Duodenal mucosa (tissue), 2 donors: ENCODE results near the gene KNTC1.
"Not testable (repeated sequence)": the region's sequence is repeated elsewhere in the genome, so short reads cannot be mapped to it uniquely, and the experiment has no call there.

Source experiments
- H3K27ac ChIP-seq: one replicate; pipeline ENCODE4 v1.7.0; 2013; ENCODE audit warnings: low read depth, low read length
- H3K27me3 ChIP-seq, 2 donors: one replicate each; pipeline ENCODE4 v1.7.0; 2013; ENCODE audit warnings: low read length in 2 of 2, control low read depth in 1 of 2; ENCODE audit not compliant: insufficient read depth in 2 of 2, control insufficient read depth in 1 of 2
- H3K36me3 ChIP-seq, 2 donors: one replicate each; pipeline ENCODE4 v1.7.0; 2013; ENCODE audit warnings: low read length in 2 of 2, control low read depth in 1 of 2; ENCODE audit not compliant: insufficient read depth in 2 of 2, control insufficient read depth in 1 of 2
- H3K4me1 ChIP-seq, 2 donors: one replicate each; pipeline ENCODE4 v1.7.0; 2013; ENCODE audit warnings: low read length in 2 of 2, control low read depth in 1 of 2; ENCODE audit not compliant: insufficient read depth in 2 of 2, control insufficient read depth in 1 of 2
- H3K4me3 ChIP-seq, 2 donors: one replicate each; pipeline ENCODE4 v1.7.0; 2013; ENCODE audit warnings: low read length in 2 of 2, low read depth in 1 of 2
- H3K9ac ChIP-seq, 2 donors: one replicate each; pipeline ENCODE4 v1.7.0; 2013; ENCODE audit warnings: low read length in 2 of 2, low read depth in 1 of 2
- H3K9me3 ChIP-seq, 2 donors: one replicate each; pipeline ENCODE4 v1.7.0; 2013; ENCODE audit warnings: low read length in 2 of 2, control low read depth in 1 of 2; ENCODE audit not compliant: control insufficient read depth in 1 of 2

The KNTC1 gene

DNA sequence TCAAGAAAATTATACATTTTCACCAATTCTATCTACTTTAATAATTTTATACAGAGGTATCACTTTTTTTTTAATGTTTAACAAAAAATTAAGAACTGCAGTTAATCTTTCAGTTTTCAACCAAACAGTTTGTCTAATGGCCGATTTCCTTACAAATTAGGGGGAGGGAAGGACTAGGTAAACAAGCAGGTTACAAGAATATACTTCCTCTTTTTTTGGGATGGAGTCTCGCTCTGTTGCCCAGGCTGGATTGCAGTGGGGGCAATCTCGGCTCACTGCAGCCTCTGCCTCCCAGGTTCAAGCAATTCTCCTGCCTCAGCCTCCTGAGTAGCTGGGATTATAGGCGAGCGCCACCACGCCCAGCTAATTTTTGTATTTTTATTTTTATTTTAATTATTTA, 33.8 kb upstream of the KNTC1 start:
- H3K27me3 ChIP-seq, H3K9ac ChIP-seq, H3K9me3 ChIP-seq, H3K4me3 ChIP-seq, H3K4me1 ChIP-seq, H3K27ac ChIP-seq: not testable (repeated sequence)
- H3K36me3 ChIP-seq: peaks cover 19 to 40% of the 10 kb centered on the region in 2 donors

DNA sequence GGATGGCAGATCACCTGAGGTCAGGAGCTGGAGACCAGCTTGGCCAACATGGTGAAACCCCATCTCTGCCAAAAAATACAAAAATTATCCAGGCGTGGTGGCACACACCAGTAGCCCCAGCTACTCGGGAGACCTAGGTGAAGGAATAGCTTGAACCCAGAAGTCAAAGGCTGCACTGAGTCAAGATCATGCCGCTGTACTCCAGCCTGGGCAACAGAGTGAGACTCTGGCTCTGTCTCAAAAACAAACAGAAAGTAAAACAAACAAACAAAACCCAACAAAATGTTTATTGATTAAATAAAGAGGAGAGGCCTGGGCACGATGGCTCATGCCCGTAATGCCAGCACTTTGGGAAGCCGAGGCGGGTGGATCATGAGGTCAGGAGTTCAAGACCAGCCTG, 31.8 kb upstream of the KNTC1 start:
- Histone ChIP-seq H3K4me1 (peaks cover 7 to 10% of the 10 kb centered on the region in 2 donors), H3K4me3 (no peak overlapping the region), H3K9ac (no peak overlapping the region), H3K9me3 (no peaks in the 10 kb centered on the region), H3K36me3 (peaks cover 6 to 25% of the 10 kb centered on the region in 2 donors), H3K27me3 (no peaks in the 10 kb centered on the region), H3K27ac (no peak overlapping the region)

DNA sequence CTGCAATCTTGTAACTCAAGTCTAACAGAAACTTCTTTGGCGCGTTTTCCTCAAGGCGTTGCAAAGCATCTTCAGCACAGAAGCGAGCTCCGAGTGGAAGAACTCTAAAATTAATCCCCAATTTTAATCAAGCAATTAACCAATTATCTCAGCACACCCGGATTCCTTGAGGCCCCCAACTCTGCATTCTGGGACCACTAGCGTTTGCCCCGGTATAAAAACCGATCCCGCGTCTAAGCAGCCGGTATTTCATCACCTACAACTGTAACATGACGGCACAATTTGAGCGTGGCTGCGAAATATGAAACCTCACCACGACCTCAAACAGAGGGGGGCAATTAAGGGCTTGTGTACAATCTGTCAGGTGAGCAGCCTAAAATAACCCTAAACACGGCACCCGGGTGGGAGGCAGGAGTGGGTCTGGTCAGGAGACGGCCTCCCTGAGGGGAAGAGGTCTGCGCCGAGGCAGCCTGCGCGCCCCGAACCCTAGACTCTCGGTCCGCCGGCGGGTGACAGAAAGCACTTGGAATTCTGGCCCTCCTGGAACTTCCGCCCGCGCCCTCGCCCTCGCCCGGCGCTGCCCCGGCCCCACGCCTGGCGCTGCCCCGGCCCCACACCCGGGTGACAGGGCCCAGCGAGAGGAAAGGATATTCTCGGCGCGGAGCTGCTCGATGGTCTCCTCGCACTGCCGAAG, 26.9 kb upstream of the KNTC1 start:
- peaks cover 2 to 27% of the 10 kb centered on the region in 2 donors for H3K36me3 ChIP-seq

DNA sequence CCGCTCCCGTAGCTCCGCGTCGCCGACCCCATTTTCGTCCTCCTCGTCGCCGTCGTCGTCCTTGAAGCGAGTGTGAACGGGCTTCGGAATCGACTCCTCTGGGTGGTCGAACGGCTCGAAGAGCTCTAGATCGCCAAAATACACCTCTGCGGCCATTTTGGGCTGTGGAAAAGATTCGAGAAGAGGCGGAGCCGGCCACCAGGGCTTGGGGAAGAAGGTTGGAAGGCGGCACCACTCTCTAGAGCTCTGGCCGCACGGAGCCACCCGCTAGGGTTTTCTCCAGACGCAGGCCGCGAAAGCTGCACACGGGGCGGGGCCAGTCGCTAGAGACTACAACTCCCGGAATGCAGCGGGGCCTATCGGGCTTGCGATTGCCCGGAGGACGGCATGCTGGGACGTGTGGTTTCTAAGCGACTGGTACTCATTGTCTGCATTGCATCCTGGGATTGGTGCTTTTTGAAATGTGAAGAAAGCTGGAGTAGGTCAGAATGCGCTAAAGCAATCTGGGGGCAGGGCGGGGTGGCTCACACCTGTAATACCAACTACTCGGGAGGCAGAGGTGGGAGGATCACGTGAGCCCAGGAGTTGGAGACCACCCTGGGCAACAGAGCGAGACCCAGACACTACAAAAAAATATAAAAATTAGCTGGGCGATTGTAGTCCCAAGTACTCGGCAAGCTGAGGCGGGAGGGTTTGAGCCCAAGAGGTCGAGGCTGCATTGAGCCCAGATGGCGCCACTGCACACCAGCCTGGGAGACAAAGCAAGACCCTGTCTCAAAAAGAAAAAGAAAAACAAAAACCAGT, 26.2 kb upstream of the KNTC1 start, which contains the start of gene ZCCHC8:
TSS of gene ZCCHC8 (minus strand) at position 248 of the 804 bp plus-strand sequence. CDS start at position 156, 92 bp downstream.
- Histone ChIP-seq H3K9ac (peak within 1 kb of the TSS; percentile 93 to 96), H3K27ac (peak within 1 kb of the TSS; percentile 95), H3K4me3 (peak within 1 kb of the TSS; percentile 86 to 97), H3K36me3 (peaks cover 8 to 33% of the 10 kb centered on the region in 2 donors), H3K27me3 (no peaks in the 10 kb centered on the region), H3K9me3 (no peaks in the 10 kb centered on the region), H3K4me1 (peaks cover 10 to 14% of the 10 kb centered on the region in 2 donors)

More for the DNA sequence above, 26.9 kb upstream of the KNTC1 start:
- peak overlapping the region; percentile 86 to 97 for H3K4me3 ChIP-seq
- no peaks in the 10 kb centered on the region for H3K27me3 ChIP-seq
- H3K4me1 ChIP-seq: peaks cover 10 to 14% of the 10 kb centered on the region in 2 donors
- H3K9ac ChIP-seq: peak overlapping the region; percentile 93 to 96
- H3K27ac ChIP-seq: peak overlapping the region; percentile 95
- no peaks in the 10 kb centered on the region for H3K9me3 ChIP-seq

DNA sequence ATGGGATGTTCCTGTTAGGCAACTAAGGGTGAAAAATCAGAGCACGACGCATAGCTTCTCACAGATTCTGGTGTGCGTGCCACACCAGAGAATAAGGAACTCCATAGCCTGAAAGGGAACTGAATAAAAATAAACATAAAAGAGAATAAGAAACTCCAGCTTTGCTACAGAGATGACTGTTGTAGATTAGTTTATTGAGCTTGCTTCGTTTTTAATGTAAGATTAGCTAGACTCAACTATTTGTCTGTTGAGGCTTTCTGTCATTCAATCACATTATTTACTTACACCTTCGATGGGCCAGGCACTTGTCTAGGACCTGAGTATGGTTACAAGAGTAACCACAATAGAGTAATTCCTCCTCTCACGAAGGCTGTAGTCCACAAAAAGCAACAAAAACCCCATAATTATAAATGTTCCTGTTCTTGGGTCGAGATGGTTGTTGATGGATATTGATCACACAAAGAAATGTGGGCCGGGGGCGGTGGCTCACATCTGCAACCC, 25.5 kb upstream of the KNTC1 start:
- Histone ChIP-seq H3K9ac (peak overlapping the region; percentile 22 to 96), H3K27me3 (no peaks in the 10 kb centered on the region), H3K36me3 (peaks cover 13 to 39% of the 10 kb centered on the region in 2 donors), H3K4me3 (peak overlapping the region; percentile 86 to 97), H3K27ac (no peak overlapping the region), H3K9me3 (no peaks in the 10 kb centered on the region), H3K4me1 (peaks cover 10 to 14% of the 10 kb centered on the region in 2 donors)

DNA sequence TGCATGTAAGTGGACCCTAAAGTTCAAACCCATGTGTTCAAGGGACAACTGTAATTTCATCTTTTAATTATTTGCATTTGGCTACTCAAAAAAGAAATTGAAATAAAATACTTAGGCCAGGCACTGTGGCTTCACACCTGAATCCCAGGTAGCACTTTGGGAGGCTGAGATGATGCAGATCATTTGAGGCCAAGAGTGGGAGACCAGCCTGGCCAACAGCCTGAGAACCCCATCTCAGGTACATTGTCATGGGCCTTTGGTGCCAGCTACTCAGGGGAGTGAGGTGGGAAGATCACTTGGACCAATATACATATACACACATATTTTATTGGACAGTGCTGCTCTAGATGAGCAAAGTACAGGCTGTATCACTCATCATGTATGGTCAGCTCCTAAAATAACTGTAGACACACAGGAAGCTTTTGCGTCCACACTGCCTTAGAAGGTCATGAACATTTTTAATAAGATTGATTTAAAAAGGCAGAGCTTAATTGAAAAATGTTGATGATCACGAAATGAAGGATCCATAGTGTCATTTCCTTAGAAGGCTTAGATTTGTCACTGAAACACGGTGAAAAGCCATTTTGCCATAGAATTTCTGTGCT, 23.8 kb upstream of the KNTC1 start:
- Histone ChIP-seq H3K4me3 (no peak overlapping the region), H3K9me3 (no peaks in the 10 kb centered on the region), H3K36me3 (peaks cover 22 to 53% of the 10 kb centered on the region in 2 donors), H3K27me3 (no peaks in the 10 kb centered on the region), H3K4me1 (peaks cover 10 to 14% of the 10 kb centered on the region in 2 donors), H3K27ac (no peak overlapping the region), H3K9ac (no peak overlapping the region)

DNA sequence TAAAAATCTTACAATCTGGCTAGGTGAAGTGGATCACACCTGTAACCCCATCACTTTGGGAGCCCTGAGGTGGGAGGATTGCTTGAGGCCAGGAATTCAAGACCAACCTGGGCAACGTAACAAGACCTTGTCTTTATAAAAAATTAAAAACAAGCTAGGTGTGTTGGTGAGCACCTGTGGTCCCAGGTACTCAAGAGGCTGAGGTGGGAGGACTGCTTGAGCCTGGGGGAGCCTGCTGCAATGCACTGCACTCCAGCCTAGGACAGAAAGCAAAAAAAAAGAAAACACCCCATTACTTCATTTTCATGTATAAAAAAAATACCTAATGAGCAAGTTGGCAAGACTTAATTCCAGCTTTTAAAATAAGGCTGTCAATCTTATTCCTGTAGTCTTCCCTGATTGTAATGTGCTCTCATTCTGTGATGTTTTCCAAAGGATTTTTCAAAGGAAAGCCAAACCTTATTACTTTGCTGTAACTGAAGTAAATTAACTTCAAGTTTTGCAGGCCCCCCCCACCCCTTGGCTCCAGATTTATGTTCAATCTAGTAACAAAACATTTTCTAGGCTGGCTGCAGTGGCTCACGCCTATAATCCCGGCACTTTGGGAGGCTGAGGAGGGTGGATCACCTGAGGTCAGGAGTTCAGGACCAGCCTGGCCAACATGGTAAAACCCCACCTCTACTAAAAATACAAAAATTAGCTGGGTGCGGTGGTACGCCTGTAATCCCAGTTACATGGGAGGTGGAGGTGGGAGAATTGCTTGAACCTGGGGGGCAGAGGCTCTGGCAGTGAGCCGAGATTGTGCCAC, 23.1 kb upstream of the KNTC1 start:
- Histone ChIP-seq H3K27ac (no peak overlapping the region), H3K36me3 (peaks cover 26 to 60% of the 10 kb centered on the region in 2 donors), H3K27me3 (no peaks in the 10 kb centered on the region), H3K9ac (no peak overlapping the region), H3K9me3 (no peaks in the 10 kb centered on the region), H3K4me3 (no peak overlapping the region), H3K4me1 (peaks cover 4 to 9% of the 10 kb centered on the region in 2 donors)

DNA sequence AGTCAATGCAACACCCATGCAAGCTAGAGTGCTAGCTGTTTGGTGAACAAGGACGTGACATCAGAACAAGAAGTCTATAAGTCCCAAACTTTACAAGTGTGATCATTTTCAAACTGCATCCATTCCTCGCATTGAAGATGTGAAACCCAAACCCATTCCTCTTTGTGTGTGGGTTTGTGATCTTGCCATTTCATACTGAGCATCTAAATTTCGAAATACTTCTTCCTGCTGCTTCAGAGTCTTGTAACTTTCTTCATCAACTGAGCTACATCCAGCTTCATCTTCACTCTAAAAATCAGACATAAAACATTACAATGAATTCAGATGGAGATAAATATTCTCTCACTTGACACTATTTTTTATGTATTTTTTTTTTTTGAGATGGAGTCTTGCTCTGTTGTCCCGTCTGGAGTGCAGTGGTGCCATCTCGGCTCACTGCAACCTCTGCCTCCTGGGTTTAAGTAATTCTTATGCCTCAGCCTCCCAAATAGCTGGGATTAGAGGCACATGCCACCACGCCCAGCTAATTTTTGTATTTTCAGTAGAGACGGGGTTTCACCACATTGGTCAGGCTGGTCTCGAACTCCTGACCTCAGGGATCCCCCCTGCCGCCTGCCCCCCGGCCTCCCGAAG, 21.5 kb upstream of the KNTC1 start:
- Histone ChIP-seq H3K4me1 (peaks cover 0 to 7% of the 10 kb centered on the region in 2 donors), H3K27me3 (no peaks in the 10 kb centered on the region), H3K4me3 (no peak overlapping the region), H3K27ac (no peak overlapping the region), H3K9ac (no peak overlapping the region), H3K36me3 (peaks cover 37 to 76% of the 10 kb centered on the region in 2 donors), H3K9me3 (no peaks in the 10 kb centered on the region)

DNA sequence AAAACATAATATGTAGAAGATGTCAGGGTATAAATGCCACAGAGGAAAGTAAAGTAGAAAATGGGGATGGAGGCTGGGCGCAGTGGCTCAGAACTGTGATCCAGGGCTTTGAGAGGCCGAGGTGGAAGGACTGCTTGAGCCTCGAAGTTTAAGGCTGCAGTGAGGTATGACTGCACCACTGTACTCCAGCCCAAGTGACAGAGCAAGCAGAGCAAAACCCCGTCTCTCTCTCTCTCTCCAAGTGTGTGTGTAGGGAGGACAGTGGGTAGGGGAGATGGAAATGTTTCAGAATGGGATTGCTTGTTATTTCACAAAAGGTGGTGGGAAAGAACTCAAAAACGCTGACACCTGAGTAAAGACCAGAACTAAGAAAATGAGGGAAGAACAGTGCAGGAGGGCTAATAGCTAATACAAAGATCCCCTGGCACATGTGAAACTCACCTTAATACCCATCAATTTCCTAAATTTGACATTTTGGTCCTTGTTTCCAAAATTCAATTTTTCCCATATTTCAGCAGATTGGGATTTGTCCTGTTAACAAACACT, 20.6 kb upstream of the KNTC1 start:
- Histone ChIP-seq H3K36me3 (peaks cover 43 to 85% of the 10 kb centered on the region in 2 donors), H3K9me3 (no peaks in the 10 kb centered on the region), H3K4me3 (no peak overlapping the region), H3K27me3 (no peaks in the 10 kb centered on the region), H3K27ac (no peak overlapping the region), H3K4me1 (peaks cover 0 to under 1% of the 10 kb centered on the region in 2 donors), H3K9ac (no peak overlapping the region)
